Measurements from ENCODE around the gene PBX1.

Gene PBX1

GRCh38 chr1:164578479-164579200 lies 19.7 kb downstream of the PBX1 start:
- H3K27me3 Mint-ChIP-seq, result no peaks in the 10 kb centered on the region

GRCh38 chr1:164579381-164579780 lies 20.4 kb downstream of the PBX1 start:
- Mint-ChIP-seq H3K4me1 (no peaks in the 10 kb centered on the region), H3K27me3 (no peaks in the 10 kb centered on the region), H3K9me3 (no peaks in the 10 kb centered on the region), H3K36me3 (no peaks in the 10 kb centered on the region), H3K27ac (no peak overlapping the region), H3K4me3 (no peak overlapping the region)

More at GRCh38 chr1:164578479-164579200, 19.7 kb downstream of the PBX1 start:
- Mint-ChIP-seq H3K4me1 (no peaks in the 10 kb centered on the region), H3K27ac (no peak overlapping the region), H3K4me3 (no peak overlapping the region), H3K9me3 (no peaks in the 10 kb centered on the region), H3K36me3 (no peaks in the 10 kb centered on the region)

GRCh38 chr1:164581762-164582161 lies 22.8 kb downstream of the PBX1 start:
- H3K9me3 Mint-ChIP-seq, result no peaks in the 10 kb centered on the region
- no peak overlapping the region for H3K4me3 Mint-ChIP-seq
- no peaks in the 10 kb centered on the region for H3K36me3 Mint-ChIP-seq
- H3K27ac Mint-ChIP-seq, result no peak overlapping the region
- no peaks in the 10 kb centered on the region for H3K4me1 Mint-ChIP-seq
- H3K27me3 Mint-ChIP-seq, result no peaks in the 10 kb centered on the region

- Mint-ChIP-seq H3K4me3 (no peak overlapping the region), H3K36me3 (no peaks in the 10 kb centered on the region), H3K4me1 (no peaks in the 10 kb centered on the region), H3K9me3 (no peaks in the 10 kb centered on the region), H3K27me3 (no peaks in the 10 kb centered on the region), H3K27ac (no peak overlapping the region)
Observed at GRCh38 chr1:164583196-164583595, 24.2 kb downstream of the PBX1 start.

GRCh38 chr1:164583835-164584539 lies 25.0 kb downstream of the PBX1 start:
- H3K27me3 Mint-ChIP-seq, result no peaks in the 10 kb centered on the region
- H3K9me3 Mint-ChIP-seq, result no peaks in the 10 kb centered on the region
- H3K27ac Mint-ChIP-seq, result no peak overlapping the region
- no peaks in the 10 kb centered on the region for H3K4me1 Mint-ChIP-seq
- no peak overlapping the region for H3K4me3 Mint-ChIP-seq
- no peaks in the 10 kb centered on the region for H3K36me3 Mint-ChIP-seq

GRCh38 chr1:164586591-164586990 lies 27.6 kb downstream of the PBX1 start:
- H3K27ac Mint-ChIP-seq, result no peak overlapping the region
- no peaks in the 10 kb centered on the region for H3K36me3 Mint-ChIP-seq
- H3K27me3 Mint-ChIP-seq, result peaks cover 4% of the 10 kb centered on the region
- no peaks in the 10 kb centered on the region for H3K9me3 Mint-ChIP-seq
- H3K4me3 Mint-ChIP-seq, result no peak overlapping the region
- H3K4me1 Mint-ChIP-seq, result no peaks in the 10 kb centered on the region

- Mint-ChIP-seq H3K27ac (no peak overlapping the region), H3K36me3 (no peaks in the 10 kb centered on the region), H3K4me3 (no peak overlapping the region), H3K4me1 (no peaks in the 10 kb centered on the region), H3K27me3 (peaks cover 4% of the 10 kb centered on the region), H3K9me3 (no peaks in the 10 kb centered on the region)
Observed at GRCh38 chr1:164587617-164588501, 28.9 kb downstream of the PBX1 start.

- Mint-ChIP-seq H3K27ac (no peak overlapping the region), H3K27me3 (peaks cover 4% of the 10 kb centered on the region), H3K4me1 (no peaks in the 10 kb centered on the region), H3K9me3 (no peaks in the 10 kb centered on the region), H3K36me3 (no peaks in the 10 kb centered on the region), H3K4me3 (no peak overlapping the region)
Observed at GRCh38 chr1:164588516-164589341, 29.7 kb downstream of the PBX1 start.

- H3K9me3 Mint-ChIP-seq, result no peaks in the 10 kb centered on the region
- H3K4me1 Mint-ChIP-seq, result no peaks in the 10 kb centered on the region
- no peaks in the 10 kb centered on the region for H3K36me3 Mint-ChIP-seq
- H3K27ac Mint-ChIP-seq, result no peak overlapping the region
- H3K4me3 Mint-ChIP-seq, result no peak overlapping the region
- H3K27me3 Mint-ChIP-seq, result peaks cover 5% of the 10 kb centered on the region
Observed at GRCh38 chr1:164589408-164589807, 30.4 kb downstream of the PBX1 start.

- Mint-ChIP-seq H3K9me3 (no peaks in the 10 kb centered on the region), H3K4me3 (no peak overlapping the region), H3K36me3 (no peaks in the 10 kb centered on the region), H3K27ac (no peak overlapping the region), H3K4me1 (no peaks in the 10 kb centered on the region), H3K27me3 (peaks cover 5% of the 10 kb centered on the region)
Observed at GRCh38 chr1:164589961-164590507, 31.1 kb downstream of the PBX1 start.

GRCh38 chr1:164590592-164590991 lies 31.6 kb downstream of the PBX1 start:
- Mint-ChIP-seq H3K27ac (no peak overlapping the region), H3K27me3 (peaks cover 5% of the 10 kb centered on the region), H3K36me3 (no peaks in the 10 kb centered on the region), H3K9me3 (no peaks in the 10 kb centered on the region), H3K4me3 (no peak overlapping the region), H3K4me1 (no peaks in the 10 kb centered on the region)

GRCh38 chr1:164591858-164592257 lies 32.9 kb downstream of the PBX1 start:
- Mint-ChIP-seq H3K4me1 (no peaks in the 10 kb centered on the region), H3K27me3 (peaks cover 5% of the 10 kb centered on the region), H3K9me3 (no peaks in the 10 kb centered on the region), H3K4me3 (no peak overlapping the region), H3K27ac (no peak overlapping the region), H3K36me3 (no peaks in the 10 kb centered on the region)

- no peak overlapping the region for H3K27ac Mint-ChIP-seq
- H3K27me3 Mint-ChIP-seq, result peaks cover 5% of the 10 kb centered on the region
- no peak overlapping the region for H3K4me3 Mint-ChIP-seq
- H3K36me3 Mint-ChIP-seq, result no peaks in the 10 kb centered on the region
- H3K9me3 Mint-ChIP-seq, result no peaks in the 10 kb centered on the region
- no peaks in the 10 kb centered on the region for H3K4me1 Mint-ChIP-seq
Observed at GRCh38 chr1:164592634-164593033, 33.6 kb downstream of the PBX1 start.

- no peak overlapping the region for H3K27ac Mint-ChIP-seq
- H3K27me3 Mint-ChIP-seq, result peaks cover 5% of the 10 kb centered on the region
- no peaks in the 10 kb centered on the region for H3K9me3 Mint-ChIP-seq
- no peaks in the 10 kb centered on the region for H3K36me3 Mint-ChIP-seq
- no peaks in the 10 kb centered on the region for H3K4me1 Mint-ChIP-seq
- H3K4me3 Mint-ChIP-seq, result no peak overlapping the region
Observed at GRCh38 chr1:164595212-164595611, 36.2 kb downstream of the PBX1 start.

- no peak overlapping the region for H3K27ac Mint-ChIP-seq
- H3K36me3 Mint-ChIP-seq, result no peaks in the 10 kb centered on the region
- H3K9me3 Mint-ChIP-seq, result no peaks in the 10 kb centered on the region
- H3K4me1 Mint-ChIP-seq, result no peaks in the 10 kb centered on the region
- no peak overlapping the region for H3K4me3 Mint-ChIP-seq
- H3K27me3 Mint-ChIP-seq, result peaks cover 1% of the 10 kb centered on the region
Observed at GRCh38 chr1:164596172-164596571, 37.2 kb downstream of the PBX1 start.
